Ishikawa (cell line): ENCODE measurements around the gene MROH7.

ENCODE experiments used
- EGR1 ChIP-seq: IDR thresholded peaks from 2 replicates; pipeline ENCODE4 v1.6.1; 2012
- EP300 ChIP-seq: IDR thresholded peaks from 2 replicates; pipeline ENCODE4 v1.6.1; 2012; ENCODE audit warnings: borderline replicate concordance
- FOXM1 ChIP-seq: IDR thresholded peaks from 2 replicates; pipeline ENCODE4 v1.6.1; 2012; ENCODE audit warnings: low read depth, borderline replicate concordance
- RAD21 ChIP-seq: IDR thresholded peaks from 2 replicates; pipeline ENCODE4 v1.6.1; 2012; ENCODE audit warnings: low read depth
- REST ChIP-seq: IDR thresholded peaks from 2 replicates; pipeline ENCODE4 v1.6.1; 2012; ENCODE audit warnings: low read depth, mild to moderate bottlenecking
- TEAD4 ChIP-seq: IDR thresholded peaks from 2 replicates; pipeline ENCODE4 v1.6.1; 2012
- YY1 ChIP-seq: IDR thresholded peaks from 2 replicates; pipeline ENCODE4 v1.6.1; 2012; ENCODE audit warnings: low read depth
- TF ChIP-seq, protein P1 (sequence below): IDR thresholded peaks from 2 replicates; pipeline ENCODE4 v1.6.1; 2012

DNA sequence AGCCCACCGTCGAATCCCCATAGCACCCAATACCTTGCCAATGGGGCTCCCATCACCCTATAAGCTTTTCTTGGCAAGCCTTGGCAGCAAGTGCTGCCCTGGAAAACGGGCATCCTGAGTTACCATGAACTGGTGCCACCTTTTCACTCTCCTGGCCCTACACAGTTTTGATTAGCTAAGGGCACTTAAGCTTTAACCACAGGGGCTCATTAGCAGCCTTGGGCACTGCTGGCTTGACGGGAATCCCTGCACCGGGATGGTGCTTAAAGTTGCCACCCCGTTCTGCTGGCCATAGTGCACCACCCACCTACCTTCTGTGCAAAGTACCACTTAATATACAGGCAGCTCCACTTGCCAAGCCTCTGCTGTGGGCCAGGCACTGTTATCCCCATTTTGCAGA lies 109.0 kb downstream of the MROH7 start:
- TF ChIP-seq REST: no peak
- TF ChIP-seq, protein P1, sequence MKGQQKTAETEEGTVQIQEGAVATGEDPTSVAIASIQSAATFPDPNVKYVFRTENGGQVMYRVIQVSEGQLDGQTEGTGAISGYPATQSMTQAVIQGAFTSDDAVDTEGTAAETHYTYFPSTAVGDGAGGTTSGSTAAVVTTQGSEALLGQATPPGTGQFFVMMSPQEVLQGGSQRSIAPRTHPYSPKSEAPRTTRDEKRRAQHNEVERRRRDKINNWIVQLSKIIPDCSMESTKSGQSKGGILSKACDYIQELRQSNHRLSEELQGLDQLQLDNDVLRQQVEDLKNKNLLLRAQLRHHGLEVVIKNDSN: no peak
- TF ChIP-seq EGR1: no peak
- TF ChIP-seq TEAD4: no peak
- TF ChIP-seq YY1: no peak
- no peak for TF ChIP-seq RAD21
- TF ChIP-seq FOXM1: no peak
- no peak for TF ChIP-seq EP300
